GM12873 (cell line): Measurements from ENCODE around the gene MTG2.

Source experiments
- CTCF ChIP-seq: IDR thresholded peaks from 2 replicates; pipeline ENCODE4 v1.5.1; 2012; ENCODE audit warnings: low read depth, mild to moderate bottlenecking, moderate library complexity, low read length, control low read depth; ENCODE audit not compliant: insufficient read depth; ENCODE audit errors: missing control alignments

Gene MTG2

GRCh38 chr20:62192635-62193034 lies 9.8 kb downstream of the MTG2 start:
- no peak for TF ChIP-seq CTCF

- TF ChIP-seq CTCF = no peak
Measured at GRCh38 chr20:62193079-62194025, 10.5 kb downstream of the MTG2 start.

GRCh38 chr20:62195075-62195405 lies 12.2 kb downstream of the MTG2 start:
- no peak for TF ChIP-seq CTCF

GRCh38 chr20:62195736-62196135 lies 12.9 kb downstream of the MTG2 start:
- no peak for TF ChIP-seq CTCF

GRCh38 chr20:62196286-62196685 lies 13.5 kb downstream of the MTG2 start:
- TF ChIP-seq CTCF = no peak

GRCh38 chr20:62197311-62197710 lies 14.5 kb downstream of the MTG2 start:
- no peak for TF ChIP-seq CTCF

GRCh38 chr20:62197801-62198200 lies 15.0 kb downstream of the MTG2 start:
- no peak for TF ChIP-seq CTCF
